GM12865 (cell line): ENCODE results near the gene LTA.
A peak's percentile ranks its signal among the peaks of the same experiment; 100 is the strongest.
"Not testable (repeated sequence)": the region's sequence is repeated elsewhere in the genome, so short reads cannot be mapped to it uniquely, and the experiment has no call there.

Source experiments
- DNase-seq: peaks from one replicate; pipeline ENCODE4 v3.0.0; 2010; ENCODE audit warnings: low read depth
- H3K4me3 ChIP-seq: 2 replicates; pipeline ENCODE4 v1.5.1; 2011; ENCODE audit warnings: mild to moderate bottlenecking, low read depth, low read length, control low read depth
- CTCF ChIP-seq: IDR thresholded peaks from 2 replicates; pipeline ENCODE4 v1.5.1; 2011; ENCODE audit warnings: low read length, control low read depth, low read depth, inconsistent platforms; ENCODE audit not compliant: insufficient read depth; ENCODE audit errors: missing control alignments

LTA gene

GRCh38 chr6:31548544-31548873 is 23.6 kb upstream of the LTA start:
- no peak for DNase-seq
- TF ChIP-seq CTCF: no peak
- H3K4me3 ChIP-seq: no peak overlapping the region

GRCh38 chr6:31551371-31551770 is 20.7 kb upstream of the LTA start:
- not testable (repeated sequence) for H3K4me3 ChIP-seq
- peak; percentile 78 for TF ChIP-seq CTCF
- DNase-seq: peak; percentile 88

- DNase-seq: peak; percentile 55
- peak overlapping the region; percentile 9 for H3K4me3 ChIP-seq
- no peak for TF ChIP-seq CTCF
Observed at GRCh38 chr6:31556307-31556706, 15.8 kb upstream of the LTA start.

GRCh38 chr6:31557443-31558317 is 14.4 kb upstream of the LTA start:
- peak; percentile 43 for DNase-seq
- no peak for TF ChIP-seq CTCF

DNA sequence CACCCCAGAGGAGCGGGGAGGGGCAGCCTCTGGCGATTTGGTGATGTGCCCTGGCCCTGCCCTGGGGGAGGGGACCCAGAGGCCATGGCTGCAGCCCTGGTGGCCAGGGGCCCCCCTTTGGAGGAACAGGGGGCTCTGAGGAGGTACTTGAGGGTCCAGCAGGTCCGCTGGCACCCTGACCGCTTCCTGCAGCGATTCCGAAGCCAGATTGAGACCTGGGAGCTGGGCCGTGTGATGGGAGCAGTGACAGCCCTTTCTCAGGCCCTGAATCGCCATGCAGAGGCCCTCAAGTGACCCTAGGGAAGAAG is 13.8 kb upstream of the LTA start:
- peak overlapping the region; percentile 58 for H3K4me3 ChIP-seq
- TF ChIP-seq CTCF: no peak
- DNase-seq: no peak

More at GRCh38 chr6:31557443-31558317, 14.4 kb upstream of the LTA start:
- H3K4me3 ChIP-seq: peak overlapping the region; percentile 58

- peak; percentile 91 for DNase-seq
- H3K4me3 ChIP-seq: peak overlapping the region; percentile 58
- no peak for TF ChIP-seq CTCF
Observed at GRCh38 chr6:31558631-31559500, 13.2 kb upstream of the LTA start.
